Measurements from ENCODE around the gene CD177.

CD177 gene

GRCh38 chr19:43412441-43412840 lies 59.0 kb downstream of the CD177 start:
- ATAC-seq (ENCODE audit: low read depth) (no peak), DNase-seq (ENCODE audit: low spot score) (no peak)
- TF ChIP-seq CTCF (IDR thresholded peaks at IDR 0.05; ENCODE audit: poor library complexity, severe bottlenecking), result no peak
- no peaks in the 10 kb centered on the region for H3K36me3 ChIP-seq (ENCODE audit: low read depth)
- H3K4me1 ChIP-seq (ENCODE audit: insufficient read depth, poor library complexity, severe bottlenecking), result no peaks in the 10 kb centered on the region
- no peak overlapping the region for H3K27ac ChIP-seq (ENCODE audit: poor library complexity, severe bottlenecking)
- no peaks in the 10 kb centered on the region for H3K9me3 ChIP-seq (ENCODE audit: severe bottlenecking)
- no peak overlapping the region for H3K4me3 ChIP-seq (ENCODE audit: severe bottlenecking)
- no peaks in the 10 kb centered on the region for H3K27me3 ChIP-seq (ENCODE audit: insufficient read depth, poor library complexity, severe bottlenecking)

Measured in RWPE2 (cell line).